Astrocyte (in vitro differentiated cells and primary cell): ENCODE data around the gene CACNA1C. TPM values are rescaled to one million over a fixed set of nuclear protein-coding genes. Genes with fewer than 3 reads are reported as not detected.
"Not testable (repeated sequence)": the region's sequence is repeated elsewhere in the genome, so short reads cannot be mapped to it uniquely, and the experiment has no call there.

Experiments used
- DNase-seq: peaks from one replicate; pipeline ENCODE4 v3.0.0-alpha.2; 2010; ENCODE audit warnings: low read depth
- FAIRE-seq: peaks from 2 replicates; lab custom pipeline; 2011; peaks lifted over from hg19 to GRCh38; lab: Jason Lieb, UNC
- H2AFZ ChIP-seq: 2 replicates; pipeline ENCODE4 v1.6.0; 2012; ENCODE audit warnings: low read depth, low read length, inconsistent platforms
- H3K27ac ChIP-seq: 2 replicates; pipeline ENCODE4 v1.5.1; 2011; ENCODE audit warnings: low read depth, low read length, inconsistent platforms
- H3K27me3 ChIP-seq: 2 replicates; pipeline ENCODE4 v1.6.0; 2011; ENCODE audit warnings: low read length, inconsistent platforms; ENCODE audit not compliant: insufficient read depth
- H3K36me3 ChIP-seq: 2 replicates; pipeline ENCODE4 v1.5.1; 2011; ENCODE audit warnings: low read length, inconsistent platforms; ENCODE audit not compliant: insufficient read depth
- H3K4me1 ChIP-seq: 2 replicates; pipeline ENCODE4 v1.5.1; 2011; ENCODE audit warnings: low read length, inconsistent platforms; ENCODE audit not compliant: insufficient read depth
- H3K4me2 ChIP-seq: 2 replicates; pipeline ENCODE4 v1.6.0; 2012; ENCODE audit warnings: low read length, inconsistent platforms
- H3K4me3 ChIP-seq: 2 replicates; pipeline ENCODE4 v1.5.1; 2011; ENCODE audit warnings: low read depth, mild to moderate bottlenecking, low read length, inconsistent platforms; ENCODE audit not compliant: insufficient read depth
- H3K79me2 ChIP-seq: 2 replicates; pipeline ENCODE4 v1.6.0; 2012; ENCODE audit warnings: mild to moderate bottlenecking, low read length, inconsistent platforms; ENCODE audit not compliant: insufficient read depth
- H3K9ac ChIP-seq: 2 replicates; pipeline ENCODE4 v1.6.0; 2012; ENCODE audit warnings: mild to moderate bottlenecking, low read length, inconsistent platforms
- H3K9me3 ChIP-seq: 2 replicates; pipeline ENCODE4 v1.5.1; 2012; ENCODE audit warnings: low read depth, mild to moderate bottlenecking, low read length, inconsistent platforms; ENCODE audit not compliant: insufficient read depth
- H4K20me1 ChIP-seq: 2 replicates; pipeline ENCODE4 v1.6.0; 2012; ENCODE audit warnings: low read length, inconsistent platforms; ENCODE audit not compliant: insufficient read depth
- H3K27ac Mint-ChIP-seq: one replicate; pipeline ENCODE4 v1.8.0; 2021; ENCODE audit warnings: mild to moderate bottlenecking, mixed read lengths; ENCODE audit not compliant: unreplicated experiment
- H3K27me3 Mint-ChIP-seq: one replicate; pipeline ENCODE4 v1.8.0; 2021; ENCODE audit warnings: low read depth, mixed read lengths; ENCODE audit not compliant: unreplicated experiment
- H3K36me3 Mint-ChIP-seq: one replicate; pipeline ENCODE4 v1.8.0; 2021; ENCODE audit warnings: low read depth, mixed read lengths; ENCODE audit not compliant: unreplicated experiment
- H3K4me1 Mint-ChIP-seq: one replicate; pipeline ENCODE4 v1.8.0; 2021; ENCODE audit warnings: low read depth, mixed read lengths; ENCODE audit not compliant: unreplicated experiment
- H3K4me3 Mint-ChIP-seq: one replicate; pipeline ENCODE4 v1.8.0; 2021; ENCODE audit warnings: mild to moderate bottlenecking, moderate library complexity, mixed read lengths; ENCODE audit not compliant: unreplicated experiment
- H3K9me3 Mint-ChIP-seq: one replicate; pipeline ENCODE4 v1.8.0; 2021; ENCODE audit warnings: mild to moderate bottlenecking, mixed read lengths; ENCODE audit not compliant: unreplicated experiment
- EZH2 ChIP-seq: IDR thresholded peaks from 2 replicates; pipeline ENCODE4 v1.6.1; 2012; ENCODE audit warnings: mild to moderate bottlenecking, low read length, inconsistent platforms; ENCODE audit not compliant: insufficient read depth
- total RNA-seq: library from RNA; stranded (reverse); gene quantifications from 2 replicates; pipeline ENCODE4 v1.2.1, GENCODE V29; 2021
- TF ChIP-seq, protein P1 (sequence below): IDR thresholded peaks from 2 replicates; pipeline ENCODE4 v1.5.1; 2011; ENCODE audit warnings: low read depth, mild to moderate bottlenecking, inconsistent platforms, low read length, moderate library complexity; ENCODE audit not compliant: insufficient read depth

CACNA1C gene
- total RNA-seq, 1 donor from 2014 or later, result 2.1 TPM

DNA sequence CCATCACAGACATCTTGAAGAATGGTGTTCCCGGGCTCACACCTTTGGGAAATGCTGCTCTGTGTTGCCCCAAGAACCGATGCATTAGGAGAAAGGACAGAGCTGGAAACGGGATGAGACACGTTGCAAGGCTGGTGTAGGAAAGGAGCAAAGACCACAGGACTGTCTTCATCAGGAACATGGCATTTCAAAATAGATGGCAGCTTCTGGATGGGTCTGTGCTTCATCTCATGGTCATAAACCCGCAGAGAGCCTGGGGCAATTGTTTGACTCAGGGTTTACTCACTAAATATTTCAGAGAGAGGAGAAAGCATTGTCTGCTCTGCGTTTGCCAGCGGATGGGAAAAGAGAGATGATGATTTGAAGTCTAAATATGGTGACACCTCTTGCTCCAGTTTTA, 76.3 kb downstream of the CACNA1C start:
- FAIRE-seq (no peak), DNase-seq (peak; percentile 38)
- Mint-ChIP-seq H3K9me3 (peaks cover 3% of the 10 kb centered on the region), H3K27me3 (peaks cover 33% of the 10 kb centered on the region), H3K27ac (no peak overlapping the region), H3K4me3 (no peak overlapping the region), H3K4me1 (no peaks in the 10 kb centered on the region), H3K36me3 (no peaks in the 10 kb centered on the region)
- Histone ChIP-seq H2AFZ (no peak overlapping the region), H3K9ac (no peak overlapping the region), H3K79me2 (no peaks in the 10 kb centered on the region), H3K27ac (no peak overlapping the region), H3K27me3 (peaks cover 3% of the 10 kb centered on the region), H3K4me3 (no peak overlapping the region), H3K36me3 (no peaks in the 10 kb centered on the region), H3K4me1 (no peaks in the 10 kb centered on the region), H4K20me1 (no peaks in the 10 kb centered on the region), H3K9me3 (no peaks in the 10 kb centered on the region), H3K4me2 (peak overlapping the region; percentile 12)
- TF ChIP-seq, protein P1, sequence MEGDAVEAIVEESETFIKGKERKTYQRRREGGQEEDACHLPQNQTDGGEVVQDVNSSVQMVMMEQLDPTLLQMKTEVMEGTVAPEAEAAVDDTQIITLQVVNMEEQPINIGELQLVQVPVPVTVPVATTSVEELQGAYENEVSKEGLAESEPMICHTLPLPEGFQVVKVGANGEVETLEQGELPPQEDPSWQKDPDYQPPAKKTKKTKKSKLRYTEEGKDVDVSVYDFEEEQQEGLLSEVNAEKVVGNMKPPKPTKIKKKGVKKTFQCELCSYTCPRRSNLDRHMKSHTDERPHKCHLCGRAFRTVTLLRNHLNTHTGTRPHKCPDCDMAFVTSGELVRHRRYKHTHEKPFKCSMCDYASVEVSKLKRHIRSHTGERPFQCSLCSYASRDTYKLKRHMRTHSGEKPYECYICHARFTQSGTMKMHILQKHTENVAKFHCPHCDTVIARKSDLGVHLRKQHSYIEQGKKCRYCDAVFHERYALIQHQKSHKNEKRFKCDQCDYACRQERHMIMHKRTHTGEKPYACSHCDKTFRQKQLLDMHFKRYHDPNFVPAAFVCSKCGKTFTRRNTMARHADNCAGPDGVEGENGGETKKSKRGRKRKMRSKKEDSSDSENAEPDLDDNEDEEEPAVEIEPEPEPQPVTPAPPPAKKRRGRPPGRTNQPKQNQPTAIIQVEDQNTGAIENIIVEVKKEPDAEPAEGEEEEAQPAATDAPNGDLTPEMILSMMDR, result no peak
- TF ChIP-seq EZH2, result no peak

DNA sequence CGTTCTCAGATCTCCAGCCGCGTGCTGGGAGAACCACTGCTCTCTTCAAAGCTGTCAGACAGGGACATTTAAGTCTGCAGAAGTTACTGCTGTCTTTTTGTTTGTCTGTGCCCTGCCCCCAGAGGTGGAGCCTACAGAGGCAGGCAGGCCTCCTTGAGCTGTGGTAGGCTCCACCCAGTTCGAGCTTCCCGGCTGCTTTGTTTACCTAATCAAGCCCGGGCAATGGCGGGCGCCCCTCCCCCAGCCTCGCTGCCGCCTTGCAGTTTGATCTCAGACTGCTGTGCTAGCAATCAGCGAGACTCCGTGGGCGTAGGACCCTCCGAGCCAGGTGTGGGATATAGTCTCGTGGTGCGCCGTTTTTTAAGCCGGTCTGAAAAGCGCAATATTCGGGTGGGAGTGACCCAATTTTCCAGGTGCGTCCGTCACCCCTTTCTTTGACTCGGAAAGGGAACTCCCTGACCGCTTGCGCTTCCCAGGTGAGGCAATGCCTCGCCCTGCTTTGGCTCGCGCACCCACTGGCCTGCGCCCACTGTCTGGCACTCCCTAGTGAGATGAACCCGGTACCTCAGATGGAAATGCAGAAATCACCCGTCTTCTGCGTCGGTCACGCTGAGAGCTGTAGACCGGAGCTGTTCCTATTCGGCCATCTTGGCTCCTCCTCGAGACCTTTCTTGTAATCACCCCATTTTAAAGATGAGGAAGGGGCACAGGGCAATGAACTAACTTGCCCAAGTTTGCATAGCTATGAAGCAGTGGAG, 83.1 kb downstream of the CACNA1C start:
- not testable (repeated sequence) for H3K27ac Mint-ChIP-seq, H4K20me1 ChIP-seq, H3K4me2 ChIP-seq, H3K27me3 ChIP-seq, H3K9me3 Mint-ChIP-seq, H3K4me3 Mint-ChIP-seq, FAIRE-seq, H3K27ac ChIP-seq, H3K27me3 Mint-ChIP-seq, H3K9ac ChIP-seq, H3K4me1 ChIP-seq, DNase-seq, H3K4me3 ChIP-seq, H2AFZ ChIP-seq, H3K4me1 Mint-ChIP-seq, H3K79me2 ChIP-seq, H3K36me3 Mint-ChIP-seq, H3K9me3 ChIP-seq, H3K36me3 ChIP-seq

DNA sequence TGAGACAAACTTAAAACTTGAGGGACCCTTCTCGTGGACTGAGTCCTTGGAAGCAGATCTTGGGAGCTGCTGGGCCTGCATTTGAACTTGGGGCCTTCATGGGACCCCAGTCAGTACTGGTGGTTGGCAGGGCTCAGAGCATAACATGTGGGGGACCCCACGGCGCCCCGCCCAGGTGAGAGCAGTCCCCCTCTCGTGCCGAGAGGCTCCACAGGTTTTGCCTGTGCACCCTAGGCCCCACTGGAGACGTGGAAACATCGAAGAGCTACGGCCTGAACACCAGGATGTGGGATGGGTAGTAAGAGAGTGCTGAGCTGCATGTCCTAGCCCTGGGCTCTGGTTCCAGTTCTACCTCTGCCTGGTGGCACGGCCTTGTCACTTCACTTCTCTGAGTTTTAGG, 84.1 kb downstream of the CACNA1C start:
- H3K27ac ChIP-seq, result no peak overlapping the region
- no peak for FAIRE-seq
- no peak for DNase-seq
- no peaks in the 10 kb centered on the region for H3K27me3 ChIP-seq
- H3K4me3 ChIP-seq, result no peak overlapping the region
- Mint-ChIP-seq H3K4me3 (no peak overlapping the region), H3K9me3 (peaks cover 2% of the 10 kb centered on the region), H3K27ac (no peak overlapping the region), H3K36me3 (peaks cover 3% of the 10 kb centered on the region), H3K4me1 (no peaks in the 10 kb centered on the region), H3K27me3 (peaks cover 14% of the 10 kb centered on the region)
- no peaks in the 10 kb centered on the region for H3K9me3 ChIP-seq
- H3K4me1 ChIP-seq, result no peaks in the 10 kb centered on the region
- no peaks in the 10 kb centered on the region for H4K20me1 ChIP-seq
- H2AFZ ChIP-seq, result no peak overlapping the region
- H3K79me2 ChIP-seq, result no peaks in the 10 kb centered on the region
- H3K36me3 ChIP-seq, result no peaks in the 10 kb centered on the region
- H3K9ac ChIP-seq, result no peak overlapping the region
- no peak for TF ChIP-seq EZH2
- TF ChIP-seq, protein P1, result no peak
- H3K4me2 ChIP-seq, result no peak overlapping the region
